Esophagus (tissue), 2 donors: ENCODE measurements around the gene TPCN1. TPM values are rescaled to one million over a fixed set of nuclear protein-coding genes. Genes with fewer than 3 reads are reported as not detected.
A peak's percentile ranks its signal among the peaks of the same experiment; 100 is the strongest.

Source experiments
- H3K27ac ChIP-seq, 2 donors: one replicate each; pipeline ENCODE4 v1.5.1; 2013; ENCODE audit warnings: low read depth in 2 of 2, mild to moderate bottlenecking in 2 of 2, inconsistent platforms in 1 of 2, low read length in 1 of 2, moderate library complexity in 1 of 2
- H3K27me3 ChIP-seq, 2 donors: one replicate each; pipeline ENCODE4 v1.6.1; 2013; ENCODE audit warnings: low read length in 2 of 2, control low read depth in 1 of 2, mild to moderate bottlenecking in 1 of 2; ENCODE audit not compliant: insufficient read depth in 2 of 2, control insufficient read depth in 1 of 2
- H3K36me3 ChIP-seq, 2 donors: one replicate each; pipeline ENCODE4 v1.6.1; 2013; ENCODE audit warnings: low read length in 1 of 2; ENCODE audit not compliant: control insufficient read depth in 2 of 2, insufficient read depth in 2 of 2
- H3K4me1 ChIP-seq, 2 donors: one replicate each; pipeline ENCODE4 v1.6.1; 2013; ENCODE audit warnings: low read length in 1 of 2; ENCODE audit not compliant: control insufficient read depth in 2 of 2, insufficient read depth in 2 of 2
- H3K4me3 ChIP-seq, 2 donors: one replicate each; pipeline ENCODE4 v1.5.1; 2013; ENCODE audit warnings: low read length in 2 of 2, mild to moderate bottlenecking in 2 of 2, low read depth in 1 of 2, moderate library complexity in 1 of 2
- H3K9me3 ChIP-seq, 2 donors: one replicate each; pipeline ENCODE4 v1.6.1; 2013; ENCODE audit warnings: mild to moderate bottlenecking in 2 of 2, low read depth in 1 of 2, low read length in 1 of 2, moderate library complexity in 1 of 2; ENCODE audit not compliant: control insufficient read depth in 2 of 2, insufficient read depth in 1 of 2
- WGBS, 2 donors: extraction: QIAGEN DNeasy Blood & Tissue Kit; methylation state at CpG; one replicate each; pipeline ENCODE4 v1.1.7; 2013; 5-methylcytosine and 5-hydroxymethylcytosine counted together
- polyA plus RNA-seq, 2 donors: library from polyadenylated mRNA; stranded (reverse); fragments of 200-250 nt; gene quantifications; one replicate each; pipeline ENCODE4 v1.2.3, GENCODE V29; 2013
- donor health status: healthy with polysubstance abuse.
- donor health status: Bipolar disorder and iron deficiency.

The TPCN1 gene
- polyA plus RNA-seq, 2 donors: 30.9 to 57.6 TPM

GRCh38 chr12:113221997-113222729 lies 899 bp downstream of the TPCN1 start:
- 13 to 18% methylated on average over 12 of the region's 12 CpGs for WGBS, 2 donors
- Histone ChIP-seq H3K36me3 (peaks cover 0 to 5% of the 10 kb centered on the region in 2 donors), H3K4me3 (peak overlapping the region; percentile 61 to 93), H3K4me1 (peaks cover 0 to 2% of the 10 kb centered on the region in 2 donors), H3K27ac (peak overlapping the region; percentile 88 to 94), H3K27me3 (no peaks in the 10 kb centered on the region), H3K9me3 (no peaks in the 10 kb centered on the region)

DNA sequence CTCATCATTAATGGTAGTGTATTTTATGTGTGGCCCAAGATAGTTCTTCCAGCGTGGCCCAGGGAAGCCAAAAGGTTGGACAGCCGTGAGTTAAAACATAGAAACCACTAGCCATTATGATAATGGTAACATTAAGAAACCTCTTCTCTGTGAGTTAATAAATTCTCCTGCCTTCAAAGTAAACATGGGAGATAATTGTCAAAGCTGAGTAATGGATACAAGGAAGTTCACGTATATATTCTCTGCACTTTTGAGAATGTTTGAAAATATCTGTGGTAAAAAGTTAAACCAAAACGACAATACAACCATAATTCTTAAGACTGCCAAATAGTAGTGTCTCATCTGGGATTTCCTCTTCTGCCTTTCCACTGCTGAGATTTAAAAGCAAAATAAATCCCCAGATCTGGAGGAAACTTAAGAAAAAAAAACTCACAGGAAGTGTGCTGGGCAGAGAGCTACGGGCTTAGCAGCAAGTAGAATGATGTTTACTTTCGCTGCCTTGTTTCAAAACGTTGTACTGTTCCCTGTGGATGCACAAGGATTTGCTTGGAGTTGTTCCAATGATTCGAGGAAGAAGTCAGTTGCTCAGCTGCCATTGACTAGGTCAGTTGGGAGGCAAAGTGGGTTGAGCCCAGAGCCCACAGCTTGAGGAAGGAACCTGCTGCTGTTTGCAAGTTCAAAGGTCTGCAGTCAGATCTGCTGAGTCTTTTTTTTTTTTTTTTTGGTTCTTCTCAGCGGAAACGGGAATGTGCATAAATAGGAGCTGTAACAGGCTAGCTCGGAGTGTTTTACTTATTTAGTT lies 1.7 kb downstream of the TPCN1 start:
- H3K27ac ChIP-seq: peak overlapping the region; percentile 88 to 94
- H3K36me3 ChIP-seq: peaks cover 0 to 5% of the 10 kb centered on the region in 2 donors
- H3K9me3 ChIP-seq: no peaks in the 10 kb centered on the region
- peak overlapping the region; percentile 20 to 61 for H3K4me3 ChIP-seq
- 13 to 19% methylated on average over 11 of the region's 11 CpGs for WGBS, 2 donors
- H3K27me3 ChIP-seq: no peaks in the 10 kb centered on the region
- peaks cover 0 to 2% of the 10 kb centered on the region in 2 donors for H3K4me1 ChIP-seq

- Histone ChIP-seq H3K27me3 (no peaks in the 10 kb centered on the region), H3K4me3 (no peak overlapping the region), H3K4me1 (peaks cover 0 to 2% of the 10 kb centered on the region in 2 donors), H3K36me3 (peaks cover 0 to 5% of the 10 kb centered on the region in 2 donors), H3K27ac (peak overlapping the region in 1 of 2 donors; percentile 34), H3K9me3 (no peaks in the 10 kb centered on the region)
- WGBS, 2 donors: 91 to 92% methylated on average over 4 of the region's 4 CpGs
Observed at GRCh38 chr12:113224955-113225354, 3.7 kb downstream of the TPCN1 start.

DNA sequence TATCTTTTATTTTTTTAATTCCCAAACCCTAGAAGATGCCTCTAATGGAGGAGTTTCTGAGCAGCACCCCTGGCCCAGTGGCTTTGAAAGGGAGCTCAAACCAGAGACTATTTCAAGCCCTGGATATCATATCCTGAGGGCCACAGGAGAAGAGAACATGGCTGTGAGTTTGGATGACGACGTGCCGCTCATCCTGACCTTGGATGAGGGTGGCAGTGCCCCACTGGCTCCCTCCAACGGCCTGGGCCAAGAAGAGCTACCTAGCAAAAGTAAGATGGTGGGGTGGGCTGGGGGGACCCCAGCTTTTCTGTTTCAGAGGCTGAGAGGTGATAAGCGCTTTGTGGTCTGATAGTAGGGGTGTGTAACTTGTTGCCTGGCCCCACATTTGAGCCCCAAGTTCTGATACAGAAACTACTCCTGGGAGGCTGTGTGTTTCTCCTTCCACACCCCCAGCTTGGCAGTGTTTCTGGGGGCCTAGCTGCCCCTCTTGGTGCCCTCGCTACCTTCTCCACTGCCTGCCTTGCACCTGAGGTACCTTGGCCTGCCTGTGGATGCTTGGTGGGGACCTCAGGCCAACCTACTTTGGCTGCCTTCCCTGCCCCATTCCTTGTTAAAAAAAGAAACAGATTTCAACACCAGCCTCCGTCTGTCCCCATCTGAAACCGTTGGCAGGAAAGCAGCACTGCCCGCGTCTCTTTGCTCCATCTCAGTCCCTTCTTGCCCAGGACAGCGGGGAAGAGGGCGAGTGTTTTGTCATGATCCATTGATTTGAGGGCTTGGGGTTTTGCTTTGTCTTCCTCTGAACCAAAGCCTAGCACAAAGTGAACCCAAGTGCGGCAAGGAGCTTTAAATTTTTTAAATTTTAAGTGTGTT lies 5.7 kb downstream of the TPCN1 start:
- peak overlapping the region in 1 of 2 donors; percentile 45 for H3K27ac ChIP-seq
- peaks cover 0 to 15% of the 10 kb centered on the region in 2 donors for H3K36me3 ChIP-seq
- 85 to 86% methylated on average over 13 of the region's 13 CpGs for WGBS, 2 donors
- H3K9me3 ChIP-seq: no peaks in the 10 kb centered on the region
- no peak overlapping the region for H3K4me3 ChIP-seq
- no peaks in the 10 kb centered on the region for H3K27me3 ChIP-seq
- H3K4me1 ChIP-seq: peaks cover 0 to 7% of the 10 kb centered on the region in 2 donors

DNA sequence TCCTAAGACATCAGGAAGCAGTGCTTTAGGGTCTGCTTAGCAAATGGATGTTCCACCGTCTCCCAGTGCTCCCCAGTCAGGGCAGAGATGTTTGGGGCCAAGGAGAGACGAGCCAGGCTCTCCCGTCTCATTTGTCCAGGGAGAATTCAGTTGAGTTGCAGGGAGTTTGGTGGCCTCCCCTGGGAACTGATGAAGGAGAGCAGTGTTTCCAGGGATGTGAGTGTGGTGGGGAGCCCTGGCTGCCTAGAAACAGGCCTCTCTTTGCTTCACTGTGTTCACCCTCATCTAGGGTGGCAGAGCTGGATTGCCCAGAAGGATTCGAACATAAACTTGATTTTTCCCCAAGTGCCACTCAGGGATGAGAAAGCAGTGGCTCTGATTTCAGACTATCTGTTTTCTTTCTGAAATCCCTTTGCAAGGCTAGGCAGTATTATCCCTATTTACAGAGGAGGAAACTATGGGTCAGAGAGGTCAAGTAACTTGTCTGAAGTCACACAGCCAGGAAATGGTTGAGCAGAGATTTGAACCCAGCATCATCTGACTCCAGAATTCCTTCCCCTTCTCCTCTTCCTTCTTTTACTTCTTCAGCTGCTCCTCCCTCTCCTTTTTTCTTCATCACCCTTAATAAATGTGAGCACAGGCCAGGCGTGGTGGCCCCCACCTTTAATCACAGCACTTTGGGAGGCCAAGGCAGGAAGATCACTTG lies 6.6 kb downstream of the TPCN1 start:
- Histone ChIP-seq H3K9me3 (no peaks in the 10 kb centered on the region), H3K4me1 (peaks cover 0 to 5% of the 10 kb centered on the region in 2 donors), H3K27me3 (no peaks in the 10 kb centered on the region), H3K36me3 (peaks cover 6 to 24% of the 10 kb centered on the region in 2 donors), H3K27ac (peak overlapping the region; percentile 36 to 78), H3K4me3 (no peak overlapping the region)
- 90 to 93% methylated on average over 5 of the region's 5 CpGs for WGBS, 2 donors

DNA sequence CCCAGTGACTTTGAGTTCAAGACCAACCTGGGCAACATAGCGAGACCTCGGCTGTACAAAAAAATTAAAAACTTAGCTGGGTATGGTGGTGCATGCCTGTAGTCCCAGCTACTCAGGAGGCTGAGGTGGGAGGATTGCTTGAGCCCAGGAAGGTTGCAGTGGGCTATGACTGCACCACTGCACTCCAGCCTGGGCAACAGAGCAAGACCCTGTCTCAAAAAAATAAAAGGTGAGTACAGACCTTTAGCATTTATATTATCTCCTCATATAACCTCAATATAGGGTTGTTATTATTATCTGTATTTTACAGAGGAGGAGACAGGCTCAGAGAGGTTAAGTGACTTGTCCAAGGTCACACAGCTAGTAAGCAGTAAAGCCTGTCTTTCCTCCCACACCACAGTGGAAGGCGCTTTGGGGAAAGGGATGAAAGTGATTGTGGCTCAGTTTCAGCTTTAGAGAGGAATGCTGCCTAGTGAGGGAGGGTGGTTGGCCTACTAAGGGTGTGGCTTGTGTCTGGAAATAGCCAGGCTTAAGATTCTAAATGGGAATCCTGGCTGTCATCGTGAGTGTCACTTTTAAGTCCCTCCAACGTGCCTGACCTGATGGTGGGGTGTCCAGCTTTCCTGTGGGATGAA lies 7.2 kb downstream of the TPCN1 start:
- Histone ChIP-seq H3K4me1 (peaks cover 0 to 5% of the 10 kb centered on the region in 2 donors), H3K27me3 (no peaks in the 10 kb centered on the region), H3K9me3 (no peaks in the 10 kb centered on the region), H3K36me3 (peaks cover 6 to 31% of the 10 kb centered on the region in 2 donors), H3K4me3 (no peak overlapping the region), H3K27ac (peak overlapping the region; percentile 75 to 87)
- 65 to 77% methylated on average over 5 of the region's 5 CpGs for WGBS, 2 donors

DNA sequence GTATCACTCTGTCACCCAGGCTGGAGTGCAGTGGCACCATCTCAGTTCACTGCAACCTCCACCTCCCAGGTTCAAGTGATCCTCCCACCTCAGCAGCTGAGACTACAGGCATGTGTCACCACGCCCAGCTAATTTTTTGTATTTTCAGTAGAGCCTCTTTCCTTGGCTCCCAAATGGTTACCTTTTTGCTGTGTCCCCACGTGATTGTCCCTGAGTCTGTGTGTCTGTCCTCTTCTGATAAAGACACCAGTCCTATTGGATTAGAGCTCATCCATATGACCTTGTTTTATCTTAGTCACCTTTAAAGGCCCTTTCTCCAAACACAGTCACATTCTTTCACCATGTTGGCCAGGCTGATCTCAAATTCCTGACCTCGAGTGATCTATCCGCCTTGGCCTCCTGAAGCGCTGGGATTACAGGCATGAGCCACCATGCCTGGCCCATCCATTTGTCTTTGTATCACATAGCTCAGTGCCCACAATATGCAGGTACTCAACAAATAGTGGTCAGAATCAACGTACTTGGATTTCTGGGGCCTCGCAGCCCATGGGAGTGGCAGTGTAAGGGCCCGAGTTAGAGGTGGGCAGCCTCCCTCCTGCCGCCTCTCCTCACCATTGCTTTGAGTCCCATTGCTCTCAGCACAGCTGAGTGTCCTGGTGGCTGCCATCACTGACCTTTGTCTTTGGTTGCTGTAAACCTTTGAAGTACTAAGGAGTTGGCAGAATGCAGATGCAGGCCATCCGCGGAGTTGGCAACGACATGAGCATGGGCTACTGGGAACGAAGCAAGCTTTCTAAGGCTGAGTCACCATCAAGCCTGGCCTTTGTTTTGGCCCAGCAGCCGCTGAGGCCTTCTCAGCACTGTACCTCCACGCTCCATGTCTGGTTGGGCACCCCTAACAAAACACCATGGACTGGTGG lies 9.3 kb downstream of the TPCN1 start:
- H3K27me3 ChIP-seq: no peaks in the 10 kb centered on the region
- H3K36me3 ChIP-seq: peaks cover 6 to 35% of the 10 kb centered on the region in 2 donors

More for the DNA sequence above, 9.3 kb downstream of the TPCN1 start:
- Histone ChIP-seq H3K9me3 (no peaks in the 10 kb centered on the region), H3K27ac (peak overlapping the region; percentile 37 to 74), H3K4me1 (peaks cover 0 to 5% of the 10 kb centered on the region in 2 donors), H3K4me3 (no peak overlapping the region)
- 88 to 93% methylated on average over 15 of the region's 15 CpGs for WGBS, 2 donors
